Neural crest cell (in vitro differentiated cells): Measurements from ENCODE around the gene UVRAG. TPM values are rescaled to one million over a fixed set of nuclear protein-coding genes. Genes with fewer than 3 reads are reported as not detected.
"Not testable (repeated sequence)": the region's sequence is repeated elsewhere in the genome, so short reads cannot be mapped to it uniquely, and the experiment has no call there.

Experiments
- DNase-seq: peaks from one replicate; pipeline ENCODE4 v3.0.0; 2021; ENCODE audit warnings: low read depth, mixed read lengths, low spot score
- H3K27ac Mint-ChIP-seq: one replicate; pipeline ENCODE4 v1.8.0; 2021; ENCODE audit warnings: mild to moderate bottlenecking, mixed read lengths; ENCODE audit not compliant: unreplicated experiment
- H3K27me3 Mint-ChIP-seq: 2 replicates; pipeline ENCODE4 v1.8.0; 2021; ENCODE audit warnings: low read depth, mild to moderate bottlenecking, mixed read lengths
- H3K36me3 Mint-ChIP-seq: 2 replicates; pipeline ENCODE4 v1.8.0; 2021; ENCODE audit warnings: low read depth, mild to moderate bottlenecking, mixed read lengths
- H3K4me1 Mint-ChIP-seq: 2 replicates; pipeline ENCODE4 v1.8.0; 2021; ENCODE audit warnings: mixed read lengths
- H3K4me3 Mint-ChIP-seq: one replicate; pipeline ENCODE4 v1.8.0; 2021; ENCODE audit warnings: mild to moderate bottlenecking, mixed read lengths
- H3K9me3 Mint-ChIP-seq: 2 replicates; pipeline ENCODE4 v1.8.0; 2021; ENCODE audit warnings: mixed read lengths
- total RNA-seq: library from RNA; stranded (reverse); gene quantifications from 2 replicates; pipeline ENCODE4 v1.2.1, GENCODE V29; 2021
- TF ChIP-seq, protein P1 (sequence below): fragments of 200-600 bp; sonication (generic); conservative IDR thresholded peaks from 2 replicates; pipeline ENCODE4 v1.5.0; 2021; ENCODE audit warnings: antibody characterized with exemption, mild to moderate bottlenecking

Gene UVRAG
- total RNA-seq, 1 donor from 2014 or later, result 29.0 TPM

DNA sequence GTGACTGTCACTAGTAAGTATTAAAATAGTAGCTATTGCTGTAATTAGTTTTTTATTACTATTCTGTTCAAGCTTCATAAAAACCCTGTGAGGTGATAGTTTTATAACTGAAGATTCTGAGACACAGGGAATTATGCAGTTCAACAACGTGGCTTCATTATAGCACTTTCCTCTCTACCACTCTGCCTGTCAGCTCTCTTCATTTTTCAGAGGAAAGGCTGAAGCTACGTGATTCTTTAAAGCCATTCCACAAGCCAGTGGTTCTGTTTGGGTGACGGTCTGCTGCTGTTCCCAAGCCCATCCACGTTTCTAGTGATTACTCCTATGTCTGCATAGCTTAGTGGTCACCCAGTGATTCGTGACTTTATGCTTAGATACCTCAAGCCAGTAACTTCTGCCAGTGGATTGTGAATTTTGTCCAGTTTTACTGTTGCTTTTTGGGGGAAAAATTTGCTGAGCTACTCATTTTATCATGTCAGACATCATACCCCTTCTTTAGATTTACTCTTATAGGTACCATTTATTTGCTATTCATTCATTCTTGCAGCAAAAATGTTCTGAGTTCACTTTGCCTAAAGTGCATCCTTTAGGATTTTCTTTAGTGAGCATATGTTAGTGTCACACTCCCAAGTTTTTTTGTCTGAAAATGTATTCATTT, 59.8 kb downstream of the UVRAG start:
- no peak for DNase-seq
- TF ChIP-seq, protein P1, sequence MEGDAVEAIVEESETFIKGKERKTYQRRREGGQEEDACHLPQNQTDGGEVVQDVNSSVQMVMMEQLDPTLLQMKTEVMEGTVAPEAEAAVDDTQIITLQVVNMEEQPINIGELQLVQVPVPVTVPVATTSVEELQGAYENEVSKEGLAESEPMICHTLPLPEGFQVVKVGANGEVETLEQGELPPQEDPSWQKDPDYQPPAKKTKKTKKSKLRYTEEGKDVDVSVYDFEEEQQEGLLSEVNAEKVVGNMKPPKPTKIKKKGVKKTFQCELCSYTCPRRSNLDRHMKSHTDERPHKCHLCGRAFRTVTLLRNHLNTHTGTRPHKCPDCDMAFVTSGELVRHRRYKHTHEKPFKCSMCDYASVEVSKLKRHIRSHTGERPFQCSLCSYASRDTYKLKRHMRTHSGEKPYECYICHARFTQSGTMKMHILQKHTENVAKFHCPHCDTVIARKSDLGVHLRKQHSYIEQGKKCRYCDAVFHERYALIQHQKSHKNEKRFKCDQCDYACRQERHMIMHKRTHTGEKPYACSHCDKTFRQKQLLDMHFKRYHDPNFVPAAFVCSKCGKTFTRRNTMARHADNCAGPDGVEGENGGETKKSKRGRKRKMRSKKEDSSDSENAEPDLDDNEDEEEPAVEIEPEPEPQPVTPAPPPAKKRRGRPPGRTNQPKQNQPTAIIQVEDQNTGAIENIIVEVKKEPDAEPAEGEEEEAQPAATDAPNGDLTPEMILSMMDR, result no peak
- Mint-ChIP-seq H3K27ac (no peak overlapping the region), H3K36me3 (peaks cover 7% of the 10 kb centered on the region), H3K9me3 (no peaks in the 10 kb centered on the region), H3K4me1 (peaks cover 49% of the 10 kb centered on the region), H3K27me3 (no peaks in the 10 kb centered on the region), H3K4me3 (no peak overlapping the region)

DNA sequence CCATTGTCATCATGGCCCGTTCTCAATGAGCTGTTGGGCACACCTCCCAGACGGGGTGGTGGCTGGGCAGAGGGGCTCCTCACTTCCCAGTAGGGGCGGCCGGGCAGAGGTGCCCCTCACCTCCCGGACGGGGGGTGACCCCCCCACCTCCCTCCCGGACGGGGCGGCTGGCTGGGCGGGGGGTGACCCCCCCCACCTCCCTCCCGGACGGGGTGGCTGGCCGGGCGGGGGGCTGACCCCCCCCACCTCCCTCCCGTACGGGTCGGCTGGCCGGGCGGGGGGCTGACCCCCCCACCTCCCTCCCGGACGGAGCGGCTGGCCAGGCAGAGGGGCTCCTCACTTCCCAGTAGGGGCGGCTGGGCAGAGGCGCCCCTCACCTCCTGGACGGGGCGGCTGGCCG, 62.3 kb downstream of the UVRAG start:
- H3K36me3 Mint-ChIP-seq, H3K9me3 Mint-ChIP-seq, H3K27me3 Mint-ChIP-seq, H3K4me3 Mint-ChIP-seq, H3K27ac Mint-ChIP-seq, DNase-seq: not testable (repeated sequence)
- H3K4me1 Mint-ChIP-seq, result peaks cover 44% of the 10 kb centered on the region

DNA sequence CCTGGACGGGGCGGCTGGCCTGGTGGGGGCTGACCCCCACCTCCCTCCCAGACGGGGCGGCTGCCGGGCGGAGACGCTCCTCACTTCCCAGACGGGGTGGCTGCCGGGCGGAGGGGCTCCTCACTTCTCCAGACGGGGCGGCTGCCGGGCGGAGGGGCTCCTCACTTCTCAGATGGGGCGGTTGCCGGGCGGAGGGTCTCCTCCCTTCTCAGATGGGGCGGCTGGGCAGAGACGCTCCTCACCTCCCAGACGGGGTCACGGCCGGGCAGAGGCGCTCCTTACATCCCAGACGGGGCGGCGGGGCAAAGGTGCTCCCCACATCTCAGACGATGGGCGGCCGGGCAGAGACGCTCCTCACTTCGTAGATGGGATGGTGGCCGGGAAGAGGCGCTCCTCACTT, 62.9 kb downstream of the UVRAG start:
- H3K4me3 Mint-ChIP-seq, H3K9me3 Mint-ChIP-seq, H3K27me3 Mint-ChIP-seq, H3K27ac Mint-ChIP-seq, DNase-seq: not testable (repeated sequence)
- H3K4me1 Mint-ChIP-seq, result peaks cover 40% of the 10 kb centered on the region
- peaks cover 13% of the 10 kb centered on the region for H3K36me3 Mint-ChIP-seq

DNA sequence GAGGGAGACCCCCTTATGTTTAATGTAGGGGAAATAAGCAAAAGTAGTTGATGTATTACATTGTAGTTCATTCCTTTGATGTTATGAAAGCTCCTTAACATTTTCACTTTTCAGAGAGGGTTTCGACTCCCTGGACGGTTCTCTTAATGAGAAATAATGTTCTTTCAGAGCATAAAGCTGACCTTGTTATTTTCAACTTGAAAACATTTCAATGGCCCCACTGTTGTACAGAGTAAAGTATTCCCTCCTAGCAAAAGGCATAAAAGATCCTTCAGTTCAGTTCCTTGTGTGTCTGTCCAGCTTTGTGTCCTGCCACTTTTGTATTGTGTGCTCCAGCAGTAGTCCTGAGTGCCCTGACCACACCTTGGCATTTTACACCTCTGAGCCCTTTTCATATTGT, 63.9 kb downstream of the UVRAG start:
- Mint-ChIP-seq H3K27ac (peak overlapping the region; percentile 15), H3K27me3 (no peaks in the 10 kb centered on the region), H3K4me3 (peak overlapping the region; percentile 51)

DNA sequence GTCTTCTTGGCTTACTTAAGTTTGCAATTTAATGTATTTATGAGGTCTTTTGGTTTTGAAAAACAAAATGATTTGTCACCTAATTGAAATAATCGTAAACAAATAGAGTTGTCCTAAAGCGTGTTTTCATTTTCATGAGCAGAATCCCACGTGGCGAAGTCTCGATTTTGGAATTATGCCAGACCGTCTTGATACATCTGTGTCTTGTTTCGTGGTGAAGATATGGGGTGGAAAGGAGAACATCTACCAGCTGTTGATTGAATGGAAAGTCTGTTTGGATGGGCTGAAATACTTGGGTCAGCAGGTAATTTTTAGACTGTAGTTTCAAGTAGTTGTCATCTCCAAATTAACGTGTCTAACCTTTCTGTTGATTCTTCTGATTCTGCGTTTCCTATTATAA, 64.7 kb downstream of the UVRAG start:
- peaks cover 16% of the 10 kb centered on the region for H3K36me3 Mint-ChIP-seq
- TF ChIP-seq, protein P1, result no peak
- DNase-seq, result no peak

More for the DNA sequence above, 63.9 kb downstream of the UVRAG start:
- Mint-ChIP-seq H3K4me1 (peaks cover 30% of the 10 kb centered on the region), H3K36me3 (peaks cover 13% of the 10 kb centered on the region), H3K9me3 (no peaks in the 10 kb centered on the region)
- TF ChIP-seq, protein P1, result no peak
- DNase-seq, result no peak

DNA sequence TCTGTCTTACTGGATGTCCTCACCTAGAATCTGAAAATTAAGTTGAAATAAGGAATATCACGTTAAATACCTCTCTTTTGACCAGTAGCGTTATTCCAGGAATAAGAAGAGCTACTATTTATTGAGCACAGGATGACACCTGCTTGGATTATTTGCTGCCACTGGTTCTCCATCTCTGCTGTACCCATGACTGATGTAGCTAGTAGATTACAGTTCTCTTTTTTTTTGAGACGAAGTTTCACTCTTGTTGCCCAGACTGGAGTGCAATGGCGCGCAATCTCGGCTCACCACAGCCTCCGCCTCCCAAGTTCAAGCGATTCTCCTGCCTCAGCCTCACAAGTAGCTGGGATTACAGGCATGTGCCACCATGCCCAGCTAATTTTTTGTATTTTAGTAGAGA, 65.3 kb downstream of the UVRAG start:
- H3K9me3 Mint-ChIP-seq, DNase-seq, H3K27me3 Mint-ChIP-seq, H3K4me3 Mint-ChIP-seq, H3K27ac Mint-ChIP-seq: not testable (repeated sequence)
- H3K36me3 Mint-ChIP-seq, result peaks cover 16% of the 10 kb centered on the region
- peaks cover 21% of the 10 kb centered on the region for H3K4me1 Mint-ChIP-seq

More for the DNA sequence above, 64.7 kb downstream of the UVRAG start:
- Mint-ChIP-seq H3K27me3 (no peaks in the 10 kb centered on the region), H3K27ac (no peak overlapping the region), H3K4me1 (peaks cover 24% of the 10 kb centered on the region), H3K4me3 (no peak overlapping the region), H3K9me3 (no peaks in the 10 kb centered on the region)

DNA sequence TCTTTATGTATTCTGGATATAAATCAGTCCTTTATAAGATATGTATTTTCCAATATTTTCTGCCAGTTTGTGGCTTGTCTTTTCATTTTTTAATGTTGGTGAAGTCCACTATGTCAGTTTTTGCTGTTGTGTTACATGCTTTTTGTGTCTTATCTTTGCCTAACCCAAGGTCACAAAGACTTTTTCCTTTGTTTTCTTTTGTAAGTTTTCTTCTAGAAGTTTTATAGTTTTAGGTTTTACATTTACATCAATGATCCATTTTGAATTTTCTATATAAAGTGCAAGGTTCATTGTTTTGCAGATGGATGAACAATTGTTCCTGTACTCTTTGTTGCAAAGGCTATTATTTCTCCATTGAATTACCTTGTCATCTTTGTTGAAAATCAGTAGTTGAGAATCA, 69.3 kb downstream of the UVRAG start:
- no peaks in the 10 kb centered on the region for H3K27me3 Mint-ChIP-seq
- peaks cover 10% of the 10 kb centered on the region for H3K36me3 Mint-ChIP-seq
- TF ChIP-seq, protein P1, result no peak
- no peak overlapping the region for H3K4me3 Mint-ChIP-seq
- H3K27ac Mint-ChIP-seq, result no peak overlapping the region
- no peak for DNase-seq
- H3K4me1 Mint-ChIP-seq, result peaks cover 2% of the 10 kb centered on the region
- H3K9me3 Mint-ChIP-seq, result no peaks in the 10 kb centered on the region
